Head of caudate nucleus (tissue), 42 donors: ENCODE data around the gene THRA.
A peak's percentile ranks its signal among the peaks of the same experiment; 100 is the strongest.

Experiments used
- DNase-seq, 42 donors: peaks; one replicate each; pipeline versions ENCODE4 v3.0.0 to v3.0.0-alpha.2; 2020 to 2021; ENCODE audit warnings: mixed read lengths in 7 of 42
- intact Hi-C: fragments of 100-400 bp; cut with DNase I; formaldehyde crosslinking; loops from one replicate; pipeline ENCODE4 v1.15.0; 2022

The THRA gene

DNA sequence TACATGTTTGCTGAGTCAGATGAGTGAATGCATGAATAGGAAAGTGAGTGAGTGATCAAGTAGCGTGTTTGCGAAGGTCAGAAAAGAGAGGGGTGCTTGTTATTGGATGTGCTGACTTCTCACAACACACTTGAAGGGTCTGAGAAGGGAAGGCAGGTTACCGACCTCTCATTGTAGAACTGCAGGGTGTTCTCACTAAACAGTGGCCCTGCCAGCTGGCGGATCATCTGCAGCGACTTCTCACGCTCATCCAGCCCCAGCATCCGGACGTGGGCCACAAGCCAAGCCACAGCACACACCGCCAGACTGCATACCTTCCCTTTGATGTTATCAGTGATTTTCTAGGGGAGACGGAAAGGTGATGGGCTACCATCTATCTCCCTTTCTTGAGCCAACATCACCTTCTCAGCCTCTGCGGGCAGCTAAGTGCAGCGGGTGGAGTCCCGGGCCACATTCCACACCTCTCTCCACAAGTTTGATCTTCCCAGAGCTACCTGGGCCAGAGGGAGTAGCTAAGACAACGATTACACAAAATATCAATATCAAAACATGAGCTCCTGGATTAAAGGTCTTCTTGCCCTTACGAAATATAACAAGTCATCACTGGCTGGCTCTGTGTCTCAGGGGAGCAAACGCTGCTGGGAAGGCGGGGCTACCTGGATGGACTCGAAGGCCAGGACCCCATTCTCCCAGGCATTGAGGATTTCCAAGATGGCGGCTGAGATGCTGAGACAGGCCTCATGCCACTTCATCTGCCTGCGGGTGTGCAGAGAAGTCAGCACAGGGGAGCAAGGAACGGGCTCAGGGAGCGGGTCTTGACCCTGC lies 36.6 kb upstream of the THRA start:
- no peak for DNase-seq
- intact Hi-C loops, result no loop called here

DNA sequence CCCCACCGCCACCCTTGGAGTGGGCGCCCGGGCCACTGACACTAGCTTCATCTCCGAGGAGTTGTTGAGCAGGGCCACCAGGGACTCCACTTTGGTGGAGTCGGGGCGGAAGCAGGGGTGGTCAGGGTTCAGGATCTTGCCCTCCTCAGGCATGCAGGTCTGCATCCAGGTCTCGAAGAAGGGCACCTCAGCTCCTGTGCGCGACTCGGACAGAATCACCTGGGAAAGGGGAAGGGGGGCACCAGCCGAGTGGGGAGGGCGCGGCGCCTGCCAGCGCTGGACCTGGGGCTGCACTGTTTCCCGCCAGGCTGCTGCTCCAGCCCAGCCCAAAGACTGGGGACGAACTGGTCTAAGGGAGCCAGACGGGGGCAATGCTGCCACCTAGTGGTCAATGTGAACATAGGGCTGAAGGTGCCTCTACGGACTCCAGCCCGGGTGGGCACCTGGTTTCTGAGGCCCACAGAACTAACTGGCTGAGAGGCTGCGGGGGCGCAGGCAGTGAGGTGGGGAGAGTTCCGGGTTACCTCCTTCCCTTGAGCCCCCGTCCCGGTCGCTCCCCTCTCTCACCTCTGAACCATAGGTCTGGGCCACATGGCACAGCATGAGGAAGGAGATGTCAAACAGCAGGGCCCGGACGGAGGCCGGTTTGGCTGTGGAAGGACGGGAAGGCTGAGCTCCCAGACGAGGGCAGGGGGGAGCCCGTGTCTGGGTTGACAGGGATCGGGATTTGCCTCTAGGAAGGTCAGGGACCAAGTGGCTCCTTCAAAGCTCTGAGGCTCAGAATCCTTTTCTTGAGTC lies 35.8 kb upstream of the THRA start:
- peak; percentile 52 to 91 (median 81) for DNase-seq
- intact Hi-C loops, result no loop called here

- DNase-seq, result no peak
- intact Hi-C loops, result no loop called here
Observed at GRCh38 chr17:40027614-40028012, 35.2 kb upstream of the THRA start.

GRCh38 chr17:40028595-40028994 lies 34.2 kb upstream of the THRA start:
- intact Hi-C loops, result no loop called here
- no peak for DNase-seq

DNA sequence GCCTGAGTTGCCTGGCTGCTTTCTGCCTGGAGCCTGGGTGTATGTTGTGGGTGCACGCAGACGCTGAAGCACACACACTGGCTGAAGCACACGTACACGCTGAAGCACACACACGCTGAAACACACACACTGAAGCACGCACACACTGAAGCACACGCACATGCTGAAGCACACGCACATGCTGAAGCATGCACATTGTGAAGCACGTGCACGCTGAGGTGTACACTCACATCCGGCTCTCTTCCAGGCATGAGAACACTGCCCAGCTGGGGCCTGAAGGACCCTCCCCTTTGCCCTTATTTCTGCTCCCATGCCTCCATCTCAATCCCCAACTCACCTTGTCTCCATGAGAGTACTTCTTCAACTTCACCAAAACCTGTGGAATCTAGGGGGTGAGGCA lies 31.1 kb upstream of the THRA start:
- intact Hi-C loops, result no loop called here
- DNase-seq, result no peak

- intact Hi-C loops, result no loop called here
Observed at GRCh38 chr17:40032322-40033320, 30.1 kb upstream of the THRA start.

DNA sequence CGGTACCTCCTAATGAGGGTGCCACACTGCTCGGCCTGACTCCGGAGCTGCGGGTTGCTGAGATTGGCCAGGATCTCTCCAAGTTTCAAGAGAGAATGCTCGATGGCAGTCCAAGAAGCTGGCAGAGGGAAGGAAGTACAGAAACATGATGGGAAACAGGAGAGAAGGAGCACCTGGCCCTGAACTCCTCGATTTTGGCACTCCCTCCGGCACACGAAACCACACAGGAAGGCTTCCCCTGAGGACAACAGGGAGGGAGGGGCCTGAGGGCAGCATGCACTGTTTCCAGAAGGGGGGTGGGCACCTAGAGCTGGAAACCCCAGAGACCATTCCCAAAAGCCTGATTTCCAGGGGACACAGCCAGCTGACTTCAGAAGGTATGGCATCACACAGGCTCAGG lies 29.4 kb upstream of the THRA start:
- no peak for DNase-seq
- intact Hi-C loops, result no loop called here

More at GRCh38 chr17:40032322-40033320, 30.1 kb upstream of the THRA start:
- no peak for DNase-seq

- no peak for DNase-seq
- intact Hi-C loops, result no loop called here
Observed at GRCh38 chr17:40034426-40035161, 28.2 kb upstream of the THRA start.

GRCh38 chr17:40035162-40035559 lies 27.6 kb upstream of the THRA start:
- intact Hi-C loops, result no loop called here
- peak in 39 of 42 donors; percentile 17 to 74 (median 48) for DNase-seq

DNA sequence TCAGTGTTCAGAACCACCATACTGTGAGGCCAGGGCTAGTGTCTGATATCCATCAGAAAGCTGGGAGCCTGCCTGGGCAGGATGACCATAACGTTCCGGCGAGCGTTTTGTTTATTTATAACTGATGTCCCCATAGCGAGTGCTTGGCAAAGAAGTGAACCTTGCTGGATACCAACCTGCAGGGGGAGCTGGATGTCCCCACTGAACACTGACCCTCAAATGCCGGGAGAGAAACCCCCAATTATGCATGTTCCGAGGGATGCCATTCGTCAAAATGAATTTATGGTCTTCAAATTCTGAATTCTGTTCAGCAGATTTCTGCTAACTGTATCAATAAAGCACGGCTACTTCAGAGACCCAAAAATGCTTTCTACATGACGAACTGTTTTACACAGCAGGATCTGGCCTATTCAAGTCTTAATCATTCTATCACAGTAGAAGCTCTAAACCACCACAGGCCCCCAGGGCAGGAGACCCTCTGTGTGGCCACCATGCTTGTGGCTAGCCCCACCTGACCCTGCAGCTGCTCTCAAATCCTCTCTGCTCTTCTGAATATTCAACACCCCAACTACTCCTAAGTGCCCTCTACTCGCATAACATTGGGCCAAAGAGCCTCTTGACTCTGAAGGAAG lies 23.8 kb upstream of the THRA start:
- intact Hi-C loops, result no loop called here
- peak in 35 of 42 donors; percentile 18 to 77 (median 38) for DNase-seq

DNA sequence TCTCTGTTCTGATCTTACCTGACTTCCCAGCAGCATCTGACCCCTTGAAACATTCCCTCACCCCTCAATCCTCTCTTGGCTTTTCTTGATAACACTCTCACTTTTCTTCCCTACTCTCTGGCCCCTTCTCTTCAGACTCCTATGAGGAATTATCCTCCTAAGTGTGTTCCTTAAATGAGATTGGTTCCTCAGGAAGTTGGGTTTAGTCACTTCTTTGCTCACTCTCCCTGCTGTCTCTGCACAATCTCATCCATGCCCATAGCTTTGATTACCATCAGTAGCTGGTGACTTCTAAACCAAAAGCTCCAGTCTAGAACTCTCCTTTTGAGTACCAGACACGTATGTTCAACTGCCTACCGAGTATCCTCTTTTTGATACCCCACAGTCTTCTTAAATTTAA lies 21.6 kb upstream of the THRA start:
- DNase-seq, result no peak
- intact Hi-C loops, result no loop called here

GRCh38 chr17:40056379-40057015 lies 6.3 kb upstream of the THRA start:
- DNase-seq, result peak in 1 of 42 donors; percentile 5
- intact Hi-C loops, result no loop called here

- DNase-seq, result no peak
- intact Hi-C loops, result no loop called here
Observed at GRCh38 chr17:40058186-40058784, 4.5 kb upstream of the THRA start.

GRCh38 chr17:40058865-40059264 lies 3.9 kb upstream of the THRA start:
- DNase-seq, result no peak
- intact Hi-C loops, result no loop called here

- DNase-seq, result no peak
Observed at GRCh38 chr17:40059729-40060475, 2.9 kb upstream of the THRA start.

GRCh38 chr17:40060887-40061608 lies 1.7 kb upstream of the THRA start:
- peak in 3 of 42 donors; percentile 13 to 47 (median 31) for DNase-seq
- intact Hi-C loops, result no loop called here

More at GRCh38 chr17:40059729-40060475, 2.9 kb upstream of the THRA start:
- intact Hi-C loops, result no loop called here
